GM23338 (cell line): ENCODE results near the gene DNAJC4. TPM values are rescaled to one million over a fixed set of nuclear protein-coding genes. Genes with fewer than 3 reads are reported as not detected.

Experiments used
- ATAC-seq: fragments of 200-7000 bp; cut with Tn5 transposase; 3 replicates; pipeline ENCODE4 v1.9.1; 2020
- DNase-seq: peaks from one replicate; pipeline ENCODE4 v3.0.0-alpha.2; 2015; ENCODE audit warnings: low spot score
- H2AFZ ChIP-seq: fragments of 200-600 bp; sonication (generic); 2 replicates; pipeline ENCODE4 v1.8.0; 2016; ENCODE audit warnings: antibody characterized with exemption, mild to moderate bottlenecking, moderate library complexity
- H3F3A ChIP-seq: fragments of 200-600 bp; sonication (generic); replicated peaks from 2 replicates; pipeline ENCODE4 v1.8.0; 2017; ENCODE audit warnings: antibody characterized with exemption, mixed run types, low read depth
- H3K27ac ChIP-seq: fragments of 200-600 bp; sonication (generic); 2 replicates; pipeline ENCODE4 v1.6.1; 2016; ENCODE audit warnings: low read depth
- H3K27me3 ChIP-seq: fragments of 200-600 bp; sonication (generic); 2 replicates; pipeline ENCODE4 v1.8.0; 2016; ENCODE audit warnings: mild to moderate bottlenecking, mixed run types, moderate library complexity; ENCODE audit not compliant: insufficient read depth
- H3K36me3 ChIP-seq: fragments of 200-600 bp; sonication (generic); 2 replicates; pipeline ENCODE4 v1.8.0; 2016; ENCODE audit warnings: mild to moderate bottlenecking; ENCODE audit not compliant: insufficient read depth
- H3K4me1 ChIP-seq: fragments of 200-600 bp; sonication (generic); 2 replicates; pipeline ENCODE4 v1.8.0; 2016; ENCODE audit warnings: mild to moderate bottlenecking, moderate library complexity; ENCODE audit not compliant: insufficient read depth
- H3K4me2 ChIP-seq: fragments of 200-600 bp; sonication (generic); 2 replicates; pipeline ENCODE4 v1.7.1; 2017; ENCODE audit warnings: mixed run types
- H3K4me3 ChIP-seq: fragments of 200-600 bp; sonication (generic); 2 replicates; pipeline ENCODE4 v1.6.1; 2016; ENCODE audit warnings: mixed run types
- H3K79me2 ChIP-seq: fragments of 200-600 bp; sonication (generic); replicated peaks from 2 replicates; pipeline ENCODE4 v1.8.0; 2017; ENCODE audit warnings: mild to moderate bottlenecking; ENCODE audit not compliant: insufficient read depth
- H3K9me2 ChIP-seq: fragments of 200-600 bp; sonication (generic); 2 replicates; pipeline ENCODE4 v1.8.0; 2017; ENCODE audit not compliant: insufficient read depth
- H4K20me1 ChIP-seq: fragments of 200-600 bp; sonication (generic); replicated peaks from 2 replicates; pipeline ENCODE4 v1.8.0; 2017; ENCODE audit warnings: mild to moderate bottlenecking; ENCODE audit not compliant: insufficient read depth
- H3K27ac Mint-ChIP-seq: 2 replicates; pipeline ENCODE4 v1.8.0; 2020; ENCODE audit warnings: inconsistent platforms, mild to moderate bottlenecking, moderate library complexity, mixed read lengths
- H3K27me3 Mint-ChIP-seq: 3 replicates; pipeline ENCODE4 v1.8.0; 2022; ENCODE audit warnings: low read depth, mild to moderate bottlenecking, moderate library complexity, mixed read lengths, inconsistent platforms; ENCODE audit not compliant: insufficient read depth, poor library complexity
- H3K36me3 Mint-ChIP-seq: 3 replicates; pipeline ENCODE4 v1.8.0; 2021; ENCODE audit warnings: low read depth, mild to moderate bottlenecking, inconsistent platforms, moderate library complexity, mixed read lengths
- H3K4me1 Mint-ChIP-seq: 3 replicates; pipeline ENCODE4 v1.8.0; 2020; ENCODE audit warnings: mild to moderate bottlenecking, inconsistent platforms, mixed read lengths
- H3K4me3 Mint-ChIP-seq: 3 replicates; pipeline ENCODE4 v1.8.0; 2021; ENCODE audit warnings: moderate library complexity, mild to moderate bottlenecking, inconsistent platforms, mixed read lengths
- H3K9me3 Mint-ChIP-seq: 3 replicates; pipeline ENCODE4 v1.8.0; 2020; ENCODE audit warnings: moderate library complexity, mild to moderate bottlenecking, inconsistent platforms, mixed read lengths
- CREB1 ChIP-seq: fragments of 250-450 bp; sonication (Bioruptor Pico); IDR thresholded peaks from 2 replicates; pipeline ENCODE4 v1.5.0; 2020; ENCODE audit warnings: low read depth, mild to moderate bottlenecking, moderate library complexity
- CTCF ChIP-seq, 2 experiments: fragments of 200-600 bp in 1 of 2; sonication (generic) in 1 of 2; conservative IDR thresholded peaks; 2 replicates each; pipeline versions ENCODE4 v1.5.1 to v1.6.1; 2016 to 2017; ENCODE audit warnings: antibody characterized with exemption in 2 of 2, low read depth in 2 of 2, mild to moderate bottlenecking in 2 of 2, moderate library complexity in 1 of 2
- EZH2 ChIP-seq: fragments of 200-600 bp; sonication (generic); IDR thresholded peaks from one replicate; pipeline ENCODE4 v1.8.0; 2017; ENCODE audit warnings: antibody characterized with exemption, mild to moderate bottlenecking, low read depth; ENCODE audit not compliant: unreplicated experiment
- EZH2phosphoT487 ChIP-seq: fragments of 200-600 bp; sonication (generic); IDR thresholded peaks from one replicate; pipeline ENCODE4 v1.8.1; 2018; ENCODE audit warnings: antibody characterized with exemption; ENCODE audit not compliant: unreplicated experiment
- NANOG ChIP-seq: IDR thresholded peaks from 2 replicates; pipeline ENCODE4 v1.6.1; 2016; ENCODE audit warnings: antibody characterized with exemption, borderline replicate concordance
- POLR2AphosphoS5 ChIP-seq: IDR thresholded peaks from 2 replicates; pipeline ENCODE4 v1.6.1; 2016; ENCODE audit warnings: antibody characterized with exemption, low read depth
- STAT1 ChIP-seq: IDR thresholded peaks from one replicate; pipeline ENCODE4 v1.6.1; 2016; ENCODE audit warnings: antibody characterized with exemption; ENCODE audit not compliant: unreplicated experiment
- ZNF114 ChIP-seq: fragments of 250-450 bp; sonication (Bioruptor Pico); IDR thresholded peaks from 2 replicates; pipeline ENCODE4 v1.5.0; 2020; ENCODE audit warnings: mild to moderate bottlenecking, moderate library complexity
- ZNF462 ChIP-seq: fragments of 250-450 bp; sonication (Bioruptor Pico); IDR thresholded peaks from 2 replicates; pipeline ENCODE4 v1.5.0; 2020; ENCODE audit warnings: mild to moderate bottlenecking, moderate library complexity
- polyA plus RNA-seq: library from polyadenylated mRNA; unstranded; fragments of >200 nt; fragmentation: Nextera tagmentation; extraction: Ambion mirVana; gene quantifications from 2 replicates; pipeline ENCODE4 v1.2.1, GENCODE V29; 2016
- total RNA-seq: library from RNA; depleted of rRNA; stranded (reverse); fragments of >200 nt; shearing (Covaris generic); gene quantifications from 2 replicates; pipeline ENCODE4 v1.2.3, GENCODE V29; 2014
- TF ChIP-seq, protein P1 (sequence below): IDR thresholded peaks from one replicate; pipeline ENCODE4 v1.6.1; 2018; ENCODE audit warnings: antibody characterized with exemption; ENCODE audit not compliant: unreplicated experiment
- TF ChIP-seq, protein P2 (sequence below): IDR thresholded peaks from 2 replicates; pipeline ENCODE4 v1.6.1; 2016; ENCODE audit warnings: antibody characterized with exemption

Gene DNAJC4
- total and polyA plus RNA-seq, 2 experiments from 2014 or later = 10.5 to 34.4 TPM

GRCh38 chr11:64219354-64219684 is 11.0 kb upstream of the DNAJC4 start (continued):
- TF ChIP-seq ZNF462 (CRISPR knock-in tag) = no peak

DNA sequence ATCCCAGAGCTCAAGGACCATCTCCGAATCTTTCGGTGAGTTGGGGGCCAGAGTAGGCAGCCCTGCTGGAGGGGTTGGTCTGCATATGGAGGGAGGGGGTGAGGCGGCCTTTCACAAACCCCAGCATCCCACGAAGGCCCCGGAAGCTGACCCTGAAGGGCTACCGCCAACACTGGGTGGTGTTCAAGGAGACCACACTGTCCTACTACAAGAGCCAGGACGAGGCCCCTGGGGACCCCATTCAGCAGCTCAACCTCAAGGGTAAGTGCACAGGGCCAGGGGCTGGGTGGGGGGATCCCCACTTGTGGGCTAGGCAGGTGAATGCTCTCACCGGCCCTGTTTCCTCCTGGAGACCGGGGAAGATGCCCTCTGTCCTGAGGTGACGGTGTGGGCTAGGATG is 10.6 kb upstream of the DNAJC4 start:
- Histone ChIP-seq H3K27me3 (no peaks in the 10 kb centered on the region), H3K36me3 (peaks cover 4% of the 10 kb centered on the region; the same call in 1 of the 2 replicates), H3K4me2 (no peak overlapping the region), H3K9me2 (no peaks in the 10 kb centered on the region), H3K4me3 (no peak overlapping the region), H3F3A (0 out of 2 replicates have a peak, but pooled peaks cover 3% of the 10 kb centered on the region), H4K20me1 (no peaks in the 10 kb centered on the region), H3K79me2 (no peaks in the 10 kb centered on the region), H3K27ac (no peak overlapping the region), H3K4me1 (no peaks in the 10 kb centered on the region), H2AFZ (no peak overlapping the region)
- Mint-ChIP-seq H3K9me3 (no peaks in the 10 kb centered on the region), H3K27ac (no peak overlapping the region), H3K4me3 (no peak overlapping the region), H3K27me3 (peaks cover 5% of the 10 kb centered on the region), H3K4me1 (peaks cover 4% of the 10 kb centered on the region; the same call in 1 of the 3 replicates), H3K36me3 (peaks cover 7% of the 10 kb centered on the region; the same call in 2 of the 3 replicates)
- no peak for DNase-seq
- no peak for ATAC-seq
- TF ChIP-seq, protein P1, sequence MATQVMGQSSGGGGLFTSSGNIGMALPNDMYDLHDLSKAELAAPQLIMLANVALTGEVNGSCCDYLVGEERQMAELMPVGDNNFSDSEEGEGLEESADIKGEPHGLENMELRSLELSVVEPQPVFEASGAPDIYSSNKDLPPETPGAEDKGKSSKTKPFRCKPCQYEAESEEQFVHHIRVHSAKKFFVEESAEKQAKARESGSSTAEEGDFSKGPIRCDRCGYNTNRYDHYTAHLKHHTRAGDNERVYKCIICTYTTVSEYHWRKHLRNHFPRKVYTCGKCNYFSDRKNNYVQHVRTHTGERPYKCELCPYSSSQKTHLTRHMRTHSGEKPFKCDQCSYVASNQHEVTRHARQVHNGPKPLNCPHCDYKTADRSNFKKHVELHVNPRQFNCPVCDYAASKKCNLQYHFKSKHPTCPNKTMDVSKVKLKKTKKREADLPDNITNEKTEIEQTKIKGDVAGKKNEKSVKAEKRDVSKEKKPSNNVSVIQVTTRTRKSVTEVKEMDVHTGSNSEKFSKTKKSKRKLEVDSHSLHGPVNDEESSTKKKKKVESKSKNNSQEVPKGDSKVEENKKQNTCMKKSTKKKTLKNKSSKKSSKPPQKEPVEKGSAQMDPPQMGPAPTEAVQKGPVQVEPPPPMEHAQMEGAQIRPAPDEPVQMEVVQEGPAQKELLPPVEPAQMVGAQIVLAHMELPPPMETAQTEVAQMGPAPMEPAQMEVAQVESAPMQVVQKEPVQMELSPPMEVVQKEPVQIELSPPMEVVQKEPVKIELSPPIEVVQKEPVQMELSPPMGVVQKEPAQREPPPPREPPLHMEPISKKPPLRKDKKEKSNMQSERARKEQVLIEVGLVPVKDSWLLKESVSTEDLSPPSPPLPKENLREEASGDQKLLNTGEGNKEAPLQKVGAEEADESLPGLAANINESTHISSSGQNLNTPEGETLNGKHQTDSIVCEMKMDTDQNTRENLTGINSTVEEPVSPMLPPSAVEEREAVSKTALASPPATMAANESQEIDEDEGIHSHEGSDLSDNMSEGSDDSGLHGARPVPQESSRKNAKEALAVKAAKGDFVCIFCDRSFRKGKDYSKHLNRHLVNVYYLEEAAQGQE = no peak
- TF ChIP-seq CREB1 (CRISPR knock-in tag) (no peak), STAT1 (no peak), ZNF114 (CRISPR knock-in tag) (no peak), NANOG (no peak), CTCF (conservative IDR thresholded peaks at IDR 0.05; ENCODE audit: low read depth in 2 of 2) (no peak), EZH2phosphoT487 (no peak), POLR2AphosphoS5 (no peak), EZH2 (no peak)
- TF ChIP-seq, protein P2, sequence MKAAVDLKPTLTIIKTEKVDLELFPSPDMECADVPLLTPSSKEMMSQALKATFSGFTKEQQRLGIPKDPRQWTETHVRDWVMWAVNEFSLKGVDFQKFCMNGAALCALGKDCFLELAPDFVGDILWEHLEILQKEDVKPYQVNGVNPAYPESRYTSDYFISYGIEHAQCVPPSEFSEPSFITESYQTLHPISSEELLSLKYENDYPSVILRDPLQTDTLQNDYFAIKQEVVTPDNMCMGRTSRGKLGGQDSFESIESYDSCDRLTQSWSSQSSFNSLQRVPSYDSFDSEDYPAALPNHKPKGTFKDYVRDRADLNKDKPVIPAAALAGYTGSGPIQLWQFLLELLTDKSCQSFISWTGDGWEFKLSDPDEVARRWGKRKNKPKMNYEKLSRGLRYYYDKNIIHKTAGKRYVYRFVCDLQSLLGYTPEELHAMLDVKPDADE = no peak
